Measurements from ENCODE around the gene TUBB4B.

DNA sequence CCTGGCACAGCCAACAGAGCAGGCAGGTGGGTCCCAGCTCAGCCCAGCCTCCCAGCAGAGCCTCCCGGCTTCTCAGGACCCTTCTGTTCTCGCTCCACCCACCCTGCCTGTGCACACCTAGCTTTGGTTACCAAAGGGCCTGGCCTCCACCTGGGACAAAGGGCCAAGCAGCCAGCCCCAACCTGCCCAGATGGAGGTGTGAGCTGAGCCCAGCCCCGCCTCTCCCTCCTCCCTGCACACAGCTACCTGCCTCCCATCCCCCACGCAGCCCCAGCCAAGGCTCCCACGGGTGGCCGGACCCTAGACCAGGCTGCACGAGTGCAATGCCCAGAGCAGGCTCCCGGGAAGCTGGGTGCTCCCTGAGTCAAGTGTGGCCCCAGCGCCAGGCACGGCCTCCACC, 46.2 kb upstream of the TUBB4B start:
- no peak for TF ChIP-seq POLR2AphosphoS5 (IDR thresholded peaks at IDR 0.05; ENCODE audit: low read depth, low read length)
- no peak for TF ChIP-seq TAF1 (IDR thresholded peaks at IDR 0.05; ENCODE audit: borderline replicate concordance, insufficient read depth, low read length)

All from PFSK-1 (cell line).